ENCODE measurements around the gene RIPPLY1. TPM values are rescaled to one million over a fixed set of nuclear protein-coding genes. Genes with fewer than 3 reads are reported as not detected.

RIPPLY1 gene
- total RNA-seq, 6 experiments from 2014 or later = 0.74 to 1.7 (median 1.1) TPM

Other genes starting within 250 kb of the RIPPLY1 start
- 10 to 100 TPM; 39.4 to 48.7 (median 45.4) TPM for gene RNF128, start 176.6 kb downstream of the RIPPLY1 start, total RNA-seq
- 1 to 10 TPM; 6.6 to 9.6 (median 8.2) TPM for gene TBC1D8B, start 100.7 kb downstream of the RIPPLY1 start, total RNA-seq
- gene CLDN2, start 17.1 kb upstream of the RIPPLY1 start, total RNA-seq = 10 to 100 TPM in 5 of 6 experiments, 1 to 10 TPM in 1; 6.3 to 48.4 (median 18.4) TPM
- 10 to 100 TPM in 5 of 6 experiments, 1 to 10 TPM in 1; 8.9 to 26.9 (median 19.4) TPM for gene MORC4, start 96.9 kb upstream of the RIPPLY1 start, total RNA-seq
- 10 to 100 TPM in 1 of 6 experiments, 1 to 10 TPM in 5; 8.0 to 10.6 (median 9.6) TPM for gene RBM41, start 215.5 kb upstream of the RIPPLY1 start, total RNA-seq